Measurements from ENCODE around the gene CANT1. TPM values are rescaled to one million over a fixed set of nuclear protein-coding genes. Genes with fewer than 3 reads are reported as not detected.

Gene CANT1
- total RNA-seq, 1 experiment from 2014 or later: 33.0 TPM

- Histone ChIP-seq H3K23ac (ENCODE audit: insufficient read length, low read depth, low read length) (no peak overlapping the region), H4K91ac (ENCODE audit: insufficient read length, low read depth, low read length) (no peak overlapping the region), H4K20me1 (ENCODE audit: control insufficient read depth, insufficient read depth, insufficient read length) (peaks cover 2% of the 10 kb centered on the region), H3K27me3 (ENCODE audit: insufficient read depth, low read length) (no peaks in the 10 kb centered on the region), H4K5ac (ENCODE audit: insufficient read length, low read depth, low read length) (no peak overlapping the region), H3K9me3 (ENCODE audit: control insufficient read depth, low read depth, low read length) (no peaks in the 10 kb centered on the region), H3K14ac (ENCODE audit: insufficient read depth, low read length) (no peak overlapping the region), H3K79me2 (ENCODE audit: insufficient read depth, low read length) (no peaks in the 10 kb centered on the region), H4K8ac (replicated peaks; ENCODE audit: insufficient read length, low read depth, low read length) (no peak overlapping the region), H2BK12ac (ENCODE audit: insufficient read length, low read depth, low read length) (no peak overlapping the region), H3T11ph (ENCODE audit: low read length) (no peak overlapping the region), H2AFZ (ENCODE audit: low read length) (no peak overlapping the region), H3K56ac (ENCODE audit: insufficient read length, low read depth, low read length) (no peak overlapping the region), H2BK120ac (ENCODE audit: low read depth, low read length, poor library complexity, severe bottlenecking) (no peak overlapping the region), H2BK15ac (ENCODE audit: low read depth, low read length) (no peak overlapping the region), H3K4ac (ENCODE audit: low read depth, low read length) (no peak overlapping the region), H3K4me1 (ENCODE audit: insufficient read depth, low read length) (no peaks in the 10 kb centered on the region), H3K4me2 (ENCODE audit: insufficient read depth, insufficient read length, low read length) (no peak overlapping the region), H3K27ac (ENCODE audit: insufficient read length, low read depth, low read length) (no peak overlapping the region), H3K9ac (ENCODE audit: extremely low read depth, insufficient read length, low read length) (no peak overlapping the region), H3K79me1 (ENCODE audit: insufficient read depth, low read depth, low read length, poor library complexity, severe bottlenecking) (no peaks in the 10 kb centered on the region), H2BK5ac (ENCODE audit: insufficient read length, low read length) (no peak overlapping the region), H3K23me2 (ENCODE audit: insufficient read length, low read depth, low read length, poor library complexity, severe bottlenecking) (no peaks in the 10 kb centered on the region), H2AK5ac (ENCODE audit: insufficient read length, low read length) (no peak overlapping the region), H3K18ac (ENCODE audit: insufficient read length, low read depth, low read length) (no peak overlapping the region), H2BK20ac (ENCODE audit: low read depth, low read length, poor library complexity, severe bottlenecking) (no peak overlapping the region)
- TF ChIP-seq CTCF (conservative IDR thresholded peaks at IDR 0.05): no peak
- Mint-ChIP-seq H3K9me3 (peaks cover 4 to 11% of the 10 kb centered on the region in 2 experiments; a peak in 4 of 5 replicates), H3K27ac (no peak overlapping the region), H3K4me1 (peaks cover 0 to under 1% of the 10 kb centered on the region in 2 experiments; a peak in 1 of 4 replicates), H3K27me3 (ENCODE audit: low read depth) (peaks cover 74% of the 10 kb centered on the region), H3K36me3 (ENCODE audit: insufficient read depth in 1 of 3, low read depth in 3 of 3) (no peaks in the 10 kb centered on the region; a peak in 1 of 7 replicates), H3K4me3 (no peak overlapping the region)
- no CpG with 5 or more reads among the region's 6 CpGs for WGBS (ENCODE audit: extremely low coverage, insufficient read length, low lambda C conversion rate)
- no peak for DNase-seq
These were observed 30.3 kb upstream of the CANT1 start for GRCh38 chr17:79039886-79040285.
